H1 (cell line): Measurements from ENCODE around the gene USP49. TPM values are rescaled to one million over a fixed set of nuclear protein-coding genes. Genes with fewer than 3 reads are reported as not detected.

ENCODE experiments used
- ASH2L ChIP-seq: fragments of 200-600, 300-600 bp; sonication (generic); IDR thresholded peaks from one replicate; pipeline ENCODE4 v1.7.1; 2017; ENCODE audit warnings: low read length
- CHD7 ChIP-seq: fragments of 300-600 bp; sonication (generic); IDR thresholded peaks from 2 replicates; pipeline ENCODE4 v1.7.1; 2012; ENCODE audit warnings: low read length, moderate library complexity, mild to moderate bottlenecking, inconsistent platforms; ENCODE audit not compliant: insufficient replicate concordance
- CREB1 ChIP-seq: IDR thresholded peaks from 2 replicates; pipeline ENCODE4 v1.6.1; 2012; ENCODE audit warnings: inconsistent platforms
- GABPA ChIP-seq: IDR thresholded peaks from 2 replicates; pipeline ENCODE4 v1.6.1; 2011; ENCODE audit warnings: mild to moderate bottlenecking, low read length, moderate library complexity, borderline replicate concordance; ENCODE audit not compliant: insufficient read depth
- JUND ChIP-seq: IDR thresholded peaks from 2 replicates; pipeline ENCODE4 v1.6.1; 2011; ENCODE audit warnings: mild to moderate bottlenecking, improper control_type of control experiment, low read length
- POLR2A ChIP-seq, 2 experiments: IDR thresholded peaks; 1 replicate in 1 of 2; 2 replicates in 1 of 2; pipeline ENCODE4 v1.6.1; 2011; ENCODE audit warnings: low read depth in 2 of 2, low read length in 2 of 2, mild to moderate bottlenecking in 2 of 2; ENCODE audit errors: control extremely low read depth in 1 of 2
- POLR2AphosphoS5 ChIP-seq: IDR thresholded peaks from 2 replicates; pipeline ENCODE4 v1.6.1; 2011; ENCODE audit warnings: low read depth, low read length
- SIN3A ChIP-seq, 2 experiments: IDR thresholded peaks in 1 of 2; conservative IDR thresholded peaks in 1 of 2; 2 replicates each; pipeline ENCODE4 v1.6.1; 2011 to 2012; ENCODE audit warnings: low read length in 2 of 2, improper control_type of control experiment in 1 of 2, low read depth in 1 of 2, mild to moderate bottlenecking in 1 of 2
- SP1 ChIP-seq: IDR thresholded peaks from 2 replicates; pipeline ENCODE4 v1.6.1; 2011; ENCODE audit warnings: low read depth, low read length
- polyA plus RNA-seq, 7 experiments: library from polyadenylated mRNA; depleted of rRNA in 3 of 7; stranded (reverse) in 5 of 7; unstranded in 2 of 7; fragments of >200 nt in 5 of 7; fragments of 200-250 nt in 2 of 7; gene quantifications; 1 replicate in 5 of 7; 2 replicates in 1 of 7; 4 replicates in 1 of 7; pipeline versions ENCODE4 v1.2.1 to v1.2.3, GENCODE V29; 2011 to 2013; ENCODE audit warnings: missing spikeins in 2 of 7, mixed read lengths in 2 of 7
- total RNA-seq: library from RNA; stranded (reverse); fragmentation: NEBNext Ultra II Directional; extraction: Animal tissue kit (Norgen Biotek cat#: 25700); gene quantifications from 2 replicates; pipeline ENCODE4 v1.2.1, GENCODE V29; 2021

The USP49 gene
- total and polyA plus RNA-seq, 2 of the 8 experiments (the other 6 are each of a cell fraction or from before 2014, with no cell fraction given), result 6.9 to 24.4 TPM

GRCh38 chr6:41836022-41836659, 59.0 kb downstream of the USP49 start (continued):
- TF ChIP-seq CHD7 (no peak), SIN3A (conservative IDR thresholded peaks at IDR 0.05 in 1 of 2, IDR thresholded peaks at IDR 0.05 in 1 of 2; ENCODE audit: low read depth in 1 of 2, low read length in 2 of 2) (no peak), POLR2AphosphoS5 (no peak), ASH2L (no peak), GABPA (no peak), JUND (no peak), SP1 (no peak), CREB1 (no peak), POLR2A (IDR thresholded peaks at IDR 0.05; ENCODE audit: control extremely low read depth in 1 of 2, low read depth in 2 of 2, low read length in 2 of 2) (no peak)
